RWPE2 (cell line): ENCODE data around the gene GTF2E1.
A peak's percentile ranks its signal among the peaks of the same experiment; 100 is the strongest.
"Not testable (repeated sequence)": the region's sequence is repeated elsewhere in the genome, so short reads cannot be mapped to it uniquely, and the experiment has no call there.

Experiments
- ATAC-seq: fragments of 200-7000 bp; cut with Tn5 transposase; 3 replicates; pipeline ENCODE4 v1.9.1; 2021; ENCODE audit warnings: low read depth
- DNase-seq: peaks from one replicate; pipeline ENCODE4 v3.0.0-alpha.2; 2020; ENCODE audit warnings: low spot score
- H3K27ac ChIP-seq: fragments of 450-650 bp; 2 replicates; pipeline ENCODE4 v1.5.1; 2017; ENCODE audit warnings: mild to moderate bottlenecking; ENCODE audit not compliant: poor library complexity, severe bottlenecking
- H3K27me3 ChIP-seq: fragments of 250-450 bp; sonication (Bioruptor Pico); 2 replicates; pipeline ENCODE4 v1.5.1; 2021; ENCODE audit warnings: mild to moderate bottlenecking, moderate library complexity; ENCODE audit not compliant: insufficient read depth, poor library complexity, severe bottlenecking
- H3K36me3 ChIP-seq: fragments of 250-450 bp; sonication (Bioruptor Pico); 2 replicates; pipeline ENCODE4 v1.5.1; 2020; ENCODE audit warnings: low read depth, mild to moderate bottlenecking, moderate library complexity
- H3K4me1 ChIP-seq: fragments of 250-450 bp; sonication (Bioruptor Pico); 2 replicates; pipeline ENCODE4 v1.5.1; 2021; ENCODE audit warnings: mild to moderate bottlenecking, moderate library complexity; ENCODE audit not compliant: insufficient read depth, poor library complexity, severe bottlenecking
- H3K4me3 ChIP-seq: fragments of 250-450 bp; sonication (Bioruptor Pico); 2 replicates; pipeline ENCODE4 v1.5.1; 2021; ENCODE audit warnings: mild to moderate bottlenecking, moderate library complexity; ENCODE audit not compliant: severe bottlenecking
- H3K9me3 ChIP-seq: fragments of 250-450 bp; sonication (Bioruptor Pico); 2 replicates; pipeline ENCODE4 v1.5.1; 2021; ENCODE audit warnings: mild to moderate bottlenecking, moderate library complexity; ENCODE audit not compliant: severe bottlenecking
- TF ChIP-seq, protein P1 (sequence below): fragments of 450-650 bp; IDR thresholded peaks from one replicate; pipeline ENCODE4 v1.5.1; 2017; ENCODE audit warnings: mild to moderate bottlenecking, moderate library complexity; ENCODE audit not compliant: poor library complexity, severe bottlenecking

Gene GTF2E1

DNA sequence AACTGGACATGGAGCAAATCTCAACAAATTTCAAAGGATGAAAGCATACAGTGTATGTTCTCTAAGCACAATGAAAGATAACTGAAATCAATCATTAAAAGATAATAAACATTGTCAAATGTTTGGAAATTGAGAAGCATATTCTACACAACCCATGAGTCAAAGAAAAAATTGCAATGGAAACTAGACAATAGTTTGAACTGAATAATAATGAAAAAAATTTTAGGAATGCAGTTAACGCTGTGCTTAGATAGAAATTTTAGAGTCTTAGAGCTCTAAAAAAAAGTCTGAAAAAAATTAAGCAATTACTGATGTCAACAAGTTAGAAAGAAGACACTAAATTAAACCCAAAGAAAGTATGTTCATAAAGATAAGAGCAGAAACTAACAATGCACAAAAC is 15.8 kb upstream of the GTF2E1 start:
- TF ChIP-seq, protein P1, sequence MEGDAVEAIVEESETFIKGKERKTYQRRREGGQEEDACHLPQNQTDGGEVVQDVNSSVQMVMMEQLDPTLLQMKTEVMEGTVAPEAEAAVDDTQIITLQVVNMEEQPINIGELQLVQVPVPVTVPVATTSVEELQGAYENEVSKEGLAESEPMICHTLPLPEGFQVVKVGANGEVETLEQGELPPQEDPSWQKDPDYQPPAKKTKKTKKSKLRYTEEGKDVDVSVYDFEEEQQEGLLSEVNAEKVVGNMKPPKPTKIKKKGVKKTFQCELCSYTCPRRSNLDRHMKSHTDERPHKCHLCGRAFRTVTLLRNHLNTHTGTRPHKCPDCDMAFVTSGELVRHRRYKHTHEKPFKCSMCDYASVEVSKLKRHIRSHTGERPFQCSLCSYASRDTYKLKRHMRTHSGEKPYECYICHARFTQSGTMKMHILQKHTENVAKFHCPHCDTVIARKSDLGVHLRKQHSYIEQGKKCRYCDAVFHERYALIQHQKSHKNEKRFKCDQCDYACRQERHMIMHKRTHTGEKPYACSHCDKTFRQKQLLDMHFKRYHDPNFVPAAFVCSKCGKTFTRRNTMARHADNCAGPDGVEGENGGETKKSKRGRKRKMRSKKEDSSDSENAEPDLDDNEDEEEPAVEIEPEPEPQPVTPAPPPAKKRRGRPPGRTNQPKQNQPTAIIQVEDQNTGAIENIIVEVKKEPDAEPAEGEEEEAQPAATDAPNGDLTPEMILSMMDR: no peak
- 0 out of 2 replicates have a peak, but pooled peaks cover 3% of the 10 kb centered on the region for H3K36me3 ChIP-seq
- DNase-seq (no peak), ATAC-seq (no peak)
- no peaks in the 10 kb centered on the region for H3K27me3 ChIP-seq
- no peak overlapping the region for H3K4me3 ChIP-seq
- no peaks in the 10 kb centered on the region for H3K4me1 ChIP-seq
- no peak overlapping the region for H3K27ac ChIP-seq
- no peaks in the 10 kb centered on the region for H3K9me3 ChIP-seq

DNA sequence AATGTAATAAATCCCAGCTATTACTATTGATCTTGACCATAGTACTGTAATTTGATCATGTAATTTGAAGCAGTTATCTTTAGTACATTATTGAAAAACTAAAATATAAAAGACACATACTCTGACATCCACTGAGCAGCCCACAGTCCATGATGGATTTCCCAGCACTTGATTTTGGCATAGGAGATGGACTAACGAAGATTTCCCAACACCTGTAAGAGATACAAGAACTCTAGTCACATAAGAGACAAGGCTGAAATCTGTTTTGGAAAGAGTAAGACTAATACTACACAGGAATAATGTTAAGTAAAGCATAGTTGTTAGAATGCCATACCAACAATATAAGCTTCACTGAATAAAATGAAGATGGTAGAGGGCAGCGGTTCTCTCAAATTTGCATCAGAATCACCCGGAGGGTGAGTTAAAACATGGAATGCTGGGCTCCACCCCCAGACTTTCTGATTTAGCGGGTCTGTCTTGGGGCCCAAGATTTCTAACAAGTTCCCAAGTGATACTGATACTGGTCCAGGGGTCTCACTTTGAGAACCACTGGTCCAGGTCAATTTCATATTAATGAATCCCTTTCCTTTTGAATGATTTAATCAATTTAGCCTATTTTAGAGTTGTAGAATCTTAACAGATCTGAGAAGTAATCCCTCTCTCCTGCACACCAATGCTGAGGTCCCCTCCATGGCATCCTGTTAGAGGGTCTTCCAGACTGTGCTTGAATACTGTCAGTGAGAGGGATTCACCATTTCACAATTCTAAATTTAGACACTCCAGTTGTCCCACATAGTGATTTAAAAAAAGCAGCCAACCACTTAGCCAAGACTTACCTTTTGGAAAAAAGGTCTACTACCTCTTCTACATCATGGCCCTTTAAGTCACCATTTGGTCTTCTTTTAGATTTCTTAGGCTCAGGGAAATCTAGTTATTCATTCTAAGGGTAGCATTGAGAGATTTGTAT is 11.7 kb upstream of the GTF2E1 start:
- no peaks in the 10 kb centered on the region for H3K9me3 ChIP-seq
- H3K4me3 ChIP-seq: no peak overlapping the region
- no peaks in the 10 kb centered on the region for H3K4me1 ChIP-seq
- no peak overlapping the region for H3K27ac ChIP-seq
- no peaks in the 10 kb centered on the region for H3K27me3 ChIP-seq
- TF ChIP-seq, protein P1: no peak
- H3K36me3 ChIP-seq: 0 out of 2 replicates have a peak, but pooled peaks cover 3% of the 10 kb centered on the region
- DNase-seq (no peak), ATAC-seq (no peak)

GRCh38 chr3:120738006-120738405 is 4.5 kb upstream of the GTF2E1 start:
- H3K27ac ChIP-seq, H3K4me3 ChIP-seq, H3K9me3 ChIP-seq, H3K4me1 ChIP-seq, ATAC-seq, H3K27me3 ChIP-seq, DNase-seq: not testable (repeated sequence)
- 0 out of 2 replicates have a peak, but pooled peaks cover 10% of the 10 kb centered on the region for H3K36me3 ChIP-seq

DNA sequence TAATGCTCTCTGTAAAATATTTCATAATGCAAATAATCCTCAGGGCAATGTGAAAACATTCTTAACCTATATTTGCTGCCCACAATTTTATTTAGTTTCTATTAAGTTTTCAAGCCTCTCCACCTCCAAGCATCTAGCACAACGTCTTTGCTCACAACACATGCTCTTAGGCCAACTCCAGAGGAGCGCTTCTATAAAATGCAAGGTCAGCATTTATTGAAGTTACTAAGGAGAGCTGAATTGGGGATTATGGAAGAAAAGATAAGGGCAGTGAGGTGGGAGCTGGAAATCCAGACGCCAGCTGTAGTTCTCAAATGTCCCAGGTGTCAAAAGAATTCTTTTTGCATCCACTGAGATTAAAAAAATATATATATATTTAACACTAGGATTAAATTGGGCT is 1.2 kb upstream of the GTF2E1 start:
- Histone ChIP-seq H3K4me1 (peaks cover 9% of the 10 kb centered on the region), H3K27me3 (no peaks in the 10 kb centered on the region), H3K27ac (no peak overlapping the region), H3K4me3 (peak overlapping the region; percentile 89), H3K9me3 (peaks cover 5% of the 10 kb centered on the region), H3K36me3 (0 out of 2 replicates have a peak, but pooled peaks cover 10% of the 10 kb centered on the region)
- ATAC-seq: no peak
- TF ChIP-seq, protein P1: no peak
- no peak for DNase-seq

DNA sequence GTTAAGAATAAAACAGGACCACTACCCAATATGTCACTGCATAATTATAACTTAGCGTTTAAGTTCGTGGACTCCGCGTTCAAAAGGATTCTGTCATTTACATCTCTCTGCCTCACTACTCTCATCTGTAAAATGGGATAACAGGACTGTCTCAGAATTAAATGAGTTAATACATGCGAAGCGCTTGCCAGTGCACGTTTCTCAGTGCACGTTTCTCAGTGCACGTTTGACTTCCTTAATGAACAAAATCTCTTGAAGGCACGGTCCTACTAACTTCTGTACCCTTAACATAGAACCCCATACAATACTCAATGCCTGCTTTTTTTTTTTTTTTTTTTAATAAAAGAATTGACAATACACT is 727 bp upstream of the GTF2E1 start:
- no peak for DNase-seq
- ATAC-seq: no peak
- Histone ChIP-seq H3K9me3 (peaks cover 4% of the 10 kb centered on the region), H3K4me1 (peaks cover 9% of the 10 kb centered on the region), H3K4me3 (peak overlapping the region; percentile 89), H3K36me3 (0 out of 2 replicates have a peak, but pooled peaks cover 10% of the 10 kb centered on the region), H3K27ac (peak overlapping the region; percentile 69), H3K27me3 (no peaks in the 10 kb centered on the region)
- TF ChIP-seq, protein P1: no peak
